Esophagus squamous epithelium (tissue), 5 donors: ENCODE data around the gene GALNT16. TPM values are rescaled to one million over a fixed set of nuclear protein-coding genes. Genes with fewer than 3 reads are reported as not detected.

Experiments used
- DNase-seq: peaks from one replicate; lab custom pipeline; 2025; lab: John Stamatoyannopoulos, UW
- H3K27ac ChIP-seq, 4 donors: fragments of 200-600 bp; sonication (generic); one replicate each; pipeline ENCODE4 v1.5.1; 2016 to 2019; ENCODE audit warnings: mild to moderate bottlenecking in 1 of 4
- H3K27me3 ChIP-seq, 4 donors: fragments of 200-600 bp; sonication (generic); 1 replicate in 3 of 4; 2 replicates in 1 of 4; pipeline versions ENCODE4 v1.5.1 to v1.6.0; 2017 to 2021; ENCODE audit warnings: antibody characterized with exemption in 1 of 4
- H3K36me3 ChIP-seq, 3 donors: fragments of 200-600 bp; sonication (generic); one replicate each; pipeline ENCODE4 v1.5.1; 2016 to 2019
- H3K4me1 ChIP-seq, 3 donors: fragments of 200-600 bp; sonication (generic); one replicate each; pipeline ENCODE4 v1.5.1; 2017 to 2019
- H3K4me3 ChIP-seq, 4 donors: fragments of 200-600 bp; sonication (generic); 1 replicate in 3 of 4; 2 replicates in 1 of 4; pipeline ENCODE4 v1.5.1; 2016 to 2019; ENCODE audit warnings: mild to moderate bottlenecking in 2 of 4, moderate library complexity in 1 of 4
- H3K9me3 ChIP-seq, 3 donors: fragments of 200-600 bp; sonication (generic); one replicate each; pipeline ENCODE4 v1.5.1; 2016 to 2019
- POLR2A ChIP-seq, 4 donors: fragments of 450-650 bp; IDR thresholded peaks; one replicate each; pipeline ENCODE4 v1.6.1; 2017; ENCODE audit warnings: antibody characterized with exemption in 4 of 4, mild to moderate bottlenecking in 4 of 4, moderate library complexity in 3 of 4
- WGBS, 2 donors: methylation state at CpG; one replicate each; pipeline ENCODE4 v1.1.5; 2018; 5-methylcytosine and 5-hydroxymethylcytosine counted together
- intact Hi-C: fragments of 100-400 bp; cut with DNase I; formaldehyde crosslinking; loops from one replicate; pipeline ENCODE4 v1.15.0; 2022
- total RNA-seq, 4 donors: library from RNA; depleted of rRNA; stranded (reverse); fragments of >200 nt; gene quantifications; one replicate each; pipeline ENCODE4 v1.1.0, GENCODE V29; 2016
- TF ChIP-seq, protein P1 (sequence below), 6 experiments: fragments of 450-650 bp in 4 of 6; fragments of 200-600 bp in 2 of 6; sonication (generic) in 2 of 6; IDR thresholded peaks; one replicate each; pipeline ENCODE4 v1.5.1; 2016 to 2019; ENCODE audit warnings: antibody characterized with exemption in 6 of 6, mild to moderate bottlenecking in 4 of 6, moderate library complexity in 4 of 6
- donor health status: DM: yes; HTN: yes; CAD: no.

The GALNT16 gene
- total RNA-seq, 4 donors from 2014 or later = 0.11 to 2.7 (median 1.3) TPM

DNA sequence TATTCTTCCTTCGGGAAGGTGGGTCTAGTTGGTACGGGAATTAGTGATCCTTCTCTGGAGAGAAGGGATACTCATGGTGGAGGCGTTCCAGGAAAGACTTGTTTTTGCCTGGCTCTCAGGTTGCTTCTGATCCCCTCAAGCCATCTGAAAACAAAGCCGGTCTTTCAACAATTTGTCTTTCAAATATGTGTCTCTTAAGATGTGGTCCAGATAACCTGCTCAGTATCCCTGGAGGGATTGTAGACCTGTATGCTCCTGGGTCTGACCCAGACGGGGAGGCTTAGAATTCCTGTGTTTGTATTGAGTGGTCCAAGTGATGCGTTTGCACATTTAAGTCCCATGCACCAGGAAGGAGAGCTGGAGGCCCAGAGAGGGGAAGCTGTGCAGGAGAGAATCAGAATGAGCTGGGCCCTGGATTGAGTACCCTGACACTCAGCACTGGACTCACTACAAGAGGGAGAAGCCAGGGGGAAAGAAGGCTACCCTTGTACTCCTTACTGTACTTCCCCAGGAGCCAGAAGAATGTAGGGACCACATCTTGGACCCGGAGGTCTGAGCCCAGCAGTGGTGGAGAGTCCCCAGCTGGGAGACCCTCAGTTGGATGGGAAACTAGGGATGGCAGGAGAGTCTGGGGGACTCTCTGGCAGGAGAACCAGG, 97.7 kb downstream of the GALNT16 start:
- 47 to 57% methylated on average over 6 to 7 of the region's 7 CpGs for WGBS, 2 donors
- no peaks in the 10 kb centered on the region for H3K9me3 ChIP-seq
- H3K4me3 ChIP-seq = no peak overlapping the region
- no peak for TF ChIP-seq POLR2A (IDR thresholded peaks at IDR 0.05)
- TF ChIP-seq, protein P1, sequence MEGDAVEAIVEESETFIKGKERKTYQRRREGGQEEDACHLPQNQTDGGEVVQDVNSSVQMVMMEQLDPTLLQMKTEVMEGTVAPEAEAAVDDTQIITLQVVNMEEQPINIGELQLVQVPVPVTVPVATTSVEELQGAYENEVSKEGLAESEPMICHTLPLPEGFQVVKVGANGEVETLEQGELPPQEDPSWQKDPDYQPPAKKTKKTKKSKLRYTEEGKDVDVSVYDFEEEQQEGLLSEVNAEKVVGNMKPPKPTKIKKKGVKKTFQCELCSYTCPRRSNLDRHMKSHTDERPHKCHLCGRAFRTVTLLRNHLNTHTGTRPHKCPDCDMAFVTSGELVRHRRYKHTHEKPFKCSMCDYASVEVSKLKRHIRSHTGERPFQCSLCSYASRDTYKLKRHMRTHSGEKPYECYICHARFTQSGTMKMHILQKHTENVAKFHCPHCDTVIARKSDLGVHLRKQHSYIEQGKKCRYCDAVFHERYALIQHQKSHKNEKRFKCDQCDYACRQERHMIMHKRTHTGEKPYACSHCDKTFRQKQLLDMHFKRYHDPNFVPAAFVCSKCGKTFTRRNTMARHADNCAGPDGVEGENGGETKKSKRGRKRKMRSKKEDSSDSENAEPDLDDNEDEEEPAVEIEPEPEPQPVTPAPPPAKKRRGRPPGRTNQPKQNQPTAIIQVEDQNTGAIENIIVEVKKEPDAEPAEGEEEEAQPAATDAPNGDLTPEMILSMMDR (IDR thresholded peaks at IDR 0.05) = no peak
- peaks cover 8 to 38% (median 30%) of the 10 kb centered on the region in 3 donors for H3K4me1 ChIP-seq
- H3K36me3 ChIP-seq = no peaks in the 10 kb centered on the region
- no peak for DNase-seq
- no peak overlapping the region for H3K27ac ChIP-seq
- intact Hi-C loops = no loop called here
- H3K27me3 ChIP-seq = no peaks in the 10 kb centered on the region

DNA sequence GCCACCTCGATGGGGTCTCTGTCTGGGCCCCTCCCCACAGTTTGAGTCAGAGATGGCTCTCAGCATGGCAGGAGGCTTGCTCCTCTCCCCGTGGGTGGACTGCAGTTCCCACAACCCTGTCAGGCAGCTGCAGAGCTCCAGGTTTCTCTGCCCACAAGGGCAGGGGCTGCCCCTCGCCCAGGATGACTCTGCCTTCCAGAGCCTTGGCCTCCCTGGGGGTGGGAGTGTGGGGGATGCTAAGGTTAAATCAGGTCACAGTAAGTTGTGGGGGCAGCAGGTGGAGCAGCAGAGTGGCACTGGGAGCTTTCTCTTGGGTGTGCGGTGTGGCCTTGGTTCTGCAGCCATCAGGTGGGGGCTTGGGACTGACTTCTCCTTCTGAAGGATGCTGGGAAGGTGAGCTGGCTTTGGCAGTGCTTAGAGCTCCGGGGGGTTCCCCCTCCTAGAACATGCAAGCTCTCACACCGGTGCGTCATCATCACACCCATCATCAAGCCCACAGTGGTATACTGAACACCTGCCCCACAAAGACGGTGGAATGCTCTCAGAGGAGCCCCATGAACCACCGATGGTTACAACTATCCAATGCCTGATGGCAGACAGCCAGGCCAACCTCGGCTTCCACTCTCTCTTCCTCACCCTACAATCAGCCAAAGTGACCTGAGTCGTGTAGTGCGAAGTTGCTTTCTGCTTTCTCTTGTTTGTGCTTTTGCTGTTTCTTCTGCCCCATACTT, 98.4 kb downstream of the GALNT16 start:
- no peak overlapping the region for H3K27ac ChIP-seq
- no peaks in the 10 kb centered on the region for H3K27me3 ChIP-seq
- no peaks in the 10 kb centered on the region for H3K9me3 ChIP-seq
- DNase-seq = no peak
- TF ChIP-seq, protein P1 (IDR thresholded peaks at IDR 0.05) = no peak
- no peak for TF ChIP-seq POLR2A (IDR thresholded peaks at IDR 0.05)
- intact Hi-C loops = no loop called here
- 64 to 80% methylated on average over 5 to 9 of the region's 12 CpGs for WGBS, 2 donors
- no peak overlapping the region for H3K4me3 ChIP-seq
- no peaks in the 10 kb centered on the region for H3K36me3 ChIP-seq
- peaks cover 8 to 38% (median 30%) of the 10 kb centered on the region in 3 donors for H3K4me1 ChIP-seq

DNA sequence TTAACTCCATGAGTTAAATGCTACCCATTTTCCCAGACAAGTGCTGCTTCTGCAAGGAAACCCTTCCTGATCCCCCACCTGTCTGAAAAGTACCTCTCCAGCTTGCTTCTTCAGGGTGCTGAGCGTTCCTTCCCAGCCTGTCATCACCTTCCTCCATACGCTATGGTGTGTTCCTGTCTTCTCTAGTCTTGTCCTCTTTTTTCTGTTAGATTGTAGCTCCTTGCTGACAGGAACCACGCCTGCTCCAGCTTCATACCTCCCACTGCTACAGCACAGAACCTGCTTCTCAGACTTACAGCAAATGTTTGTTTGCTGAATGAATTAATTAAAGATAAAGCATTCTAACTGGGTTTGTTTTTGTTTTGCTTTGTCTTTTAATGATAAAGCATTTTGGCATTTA, 99.0 kb downstream of the GALNT16 start:
- Histone ChIP-seq H3K36me3 (no peaks in the 10 kb centered on the region), H3K9me3 (no peaks in the 10 kb centered on the region), H3K27me3 (peaks cover 0 to 3% (median 0%) of the 10 kb centered on the region in 4 donors), H3K4me3 (no peak overlapping the region), H3K27ac (no peak overlapping the region), H3K4me1 (peaks cover 8 to 36% (median 28%) of the 10 kb centered on the region in 3 donors)
- intact Hi-C loops = no loop called here
- DNase-seq = no peak
- TF ChIP-seq POLR2A (IDR thresholded peaks at IDR 0.05) = no peak
- TF ChIP-seq, protein P1 (IDR thresholded peaks at IDR 0.05) = no peak
- WGBS, 2 donors = 91 to 93% methylated on average over 3 of the region's 3 CpGs

DNA sequence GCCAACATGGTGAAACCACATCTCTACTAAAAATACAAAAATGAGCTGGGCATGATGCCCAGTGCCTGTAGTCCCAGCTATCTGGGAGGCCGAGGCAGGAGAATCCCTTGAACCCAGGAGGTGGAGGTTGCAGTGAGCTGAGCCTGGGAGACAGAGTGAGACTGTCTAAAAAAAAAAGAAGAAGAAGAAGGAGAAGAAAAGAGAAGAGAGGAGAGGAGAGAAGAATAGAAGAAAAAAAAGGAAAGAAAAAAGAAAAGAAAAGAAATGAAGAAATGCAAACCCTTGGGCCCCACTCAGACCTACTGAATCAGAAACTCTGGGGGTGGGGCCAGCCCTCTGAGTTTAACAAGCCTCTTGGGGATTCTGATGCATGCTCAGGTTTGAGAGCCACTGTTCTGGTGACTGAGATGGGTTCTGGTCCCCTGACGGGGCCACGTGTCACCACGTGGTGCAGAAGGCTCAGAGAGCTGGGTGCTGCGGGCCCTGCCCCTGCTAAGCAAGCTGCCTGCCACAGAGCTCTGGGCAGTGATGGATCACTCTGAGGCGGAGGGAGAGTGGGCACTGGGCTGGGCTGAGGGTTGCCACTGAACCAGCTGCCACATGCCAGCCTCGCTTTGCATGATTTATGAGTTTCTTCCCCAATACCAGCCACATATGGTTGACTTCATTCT, 100.6 kb downstream of the GALNT16 start:
- peaks cover 0 to 3% (median 0%) of the 10 kb centered on the region in 4 donors for H3K27me3 ChIP-seq
- no peak overlapping the region for H3K4me3 ChIP-seq
- H3K4me1 ChIP-seq = peaks cover 4 to 20% (median 11%) of the 10 kb centered on the region in 3 donors
- intact Hi-C loops = no loop called here
- WGBS, 2 donors = 54 to 62% methylated on average over 2 to 4 of the region's 7 CpGs
- no peak for DNase-seq
- no peak overlapping the region for H3K27ac ChIP-seq
- H3K9me3 ChIP-seq = no peaks in the 10 kb centered on the region
- no peaks in the 10 kb centered on the region for H3K36me3 ChIP-seq
- TF ChIP-seq, protein P1 (IDR thresholded peaks at IDR 0.05) = no peak
- no peak for TF ChIP-seq POLR2A (IDR thresholded peaks at IDR 0.05)
